GM18505 (cell line): ENCODE data around the gene AASS.

Source experiments
- ATAC-seq: cut with Tn5 transposase; IDR thresholded peaks from one replicate; pipeline ENCODE4 v1.9.1; 2021; ENCODE audit not compliant: unreplicated experiment
- POLR2A ChIP-seq: IDR thresholded peaks from 4 replicates; pipeline ENCODE4 v1.6.1; 2011; ENCODE audit warnings: borderline replicate concordance; ENCODE audit not compliant: insufficient read depth, insufficient read length; ENCODE audit errors: extremely low read depth

The AASS gene

GRCh38 chr7:122092964-122093797, 50.9 kb downstream of the AASS start:
- no peak for TF ChIP-seq POLR2A
- peak; percentile 97 for ATAC-seq

DNA sequence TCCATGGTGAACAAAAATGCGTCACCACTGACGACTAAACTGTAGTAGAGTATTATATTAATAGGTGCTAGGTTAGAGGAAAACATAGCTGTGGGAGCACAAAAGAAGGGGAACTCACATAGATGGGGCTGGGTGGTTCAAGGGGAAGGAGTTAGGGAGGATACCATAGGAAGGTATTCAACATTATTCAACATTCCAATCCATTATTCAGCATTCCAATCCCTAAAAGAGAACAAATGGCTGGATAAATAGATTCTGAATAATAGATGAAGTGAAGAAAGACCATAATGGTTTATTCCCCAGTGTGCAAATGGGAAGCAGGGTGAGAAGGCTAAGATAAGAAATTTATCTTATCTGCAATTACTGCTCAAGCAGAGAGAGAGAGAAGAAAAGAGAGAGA, 61.4 kb downstream of the AASS start:
- TF ChIP-seq POLR2A = no peak
- no peak for ATAC-seq

GRCh38 chr7:122082160-122082559, 61.9 kb downstream of the AASS start:
- no peak for TF ChIP-seq POLR2A
- ATAC-seq = no peak

DNA sequence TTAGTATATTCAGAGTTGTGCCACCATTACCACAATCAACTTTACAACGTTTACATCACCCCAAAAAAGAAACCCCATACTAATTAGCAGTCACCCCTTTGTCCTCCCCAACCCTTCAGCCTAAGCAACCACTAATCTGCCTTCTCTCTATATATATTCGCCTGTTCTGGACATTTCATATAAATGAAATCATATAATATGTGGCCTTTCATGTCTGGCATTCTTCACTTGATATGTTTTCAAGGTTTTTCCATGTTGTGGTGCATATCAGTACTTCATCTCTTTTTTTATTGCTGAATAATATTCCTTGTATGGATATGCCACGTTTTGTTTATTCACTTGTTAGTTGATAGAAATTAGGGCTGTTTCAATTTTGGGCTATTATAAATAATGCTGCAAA, 70.4 kb downstream of the AASS start:
- no peak for ATAC-seq
- TF ChIP-seq POLR2A = no peak

DNA sequence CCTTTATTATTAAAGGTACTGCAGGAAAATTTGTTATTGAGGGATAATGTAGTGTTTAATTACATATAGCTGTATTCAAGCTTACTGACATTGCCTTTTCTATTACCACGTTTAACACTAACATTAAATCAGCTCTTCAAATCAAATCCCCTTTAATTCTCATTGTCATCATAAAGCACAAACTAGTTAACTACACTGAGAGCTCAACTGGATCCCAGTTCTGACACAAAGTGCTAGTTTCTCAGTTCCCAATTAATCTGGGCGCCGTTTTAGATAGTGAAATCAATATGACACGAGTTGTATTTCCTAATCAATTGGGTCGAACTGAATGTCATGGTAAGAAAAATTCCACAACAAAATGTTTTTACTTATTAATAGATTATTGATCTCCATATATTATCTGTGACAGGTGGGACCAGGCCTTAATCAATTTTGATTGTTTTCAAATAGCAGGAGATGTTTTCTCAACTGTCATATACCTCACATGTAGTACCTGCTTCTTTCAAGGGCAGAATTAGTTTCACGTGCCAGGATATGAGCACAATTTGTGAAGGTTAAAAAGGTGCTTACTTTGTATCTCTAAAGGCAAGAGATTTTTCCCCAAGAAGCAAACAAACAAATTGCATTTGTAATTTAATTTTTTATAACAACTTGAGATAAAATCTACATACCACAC, 71.0 kb downstream of the AASS start:
- ATAC-seq = no peak
- TF ChIP-seq POLR2A = no peak

DNA sequence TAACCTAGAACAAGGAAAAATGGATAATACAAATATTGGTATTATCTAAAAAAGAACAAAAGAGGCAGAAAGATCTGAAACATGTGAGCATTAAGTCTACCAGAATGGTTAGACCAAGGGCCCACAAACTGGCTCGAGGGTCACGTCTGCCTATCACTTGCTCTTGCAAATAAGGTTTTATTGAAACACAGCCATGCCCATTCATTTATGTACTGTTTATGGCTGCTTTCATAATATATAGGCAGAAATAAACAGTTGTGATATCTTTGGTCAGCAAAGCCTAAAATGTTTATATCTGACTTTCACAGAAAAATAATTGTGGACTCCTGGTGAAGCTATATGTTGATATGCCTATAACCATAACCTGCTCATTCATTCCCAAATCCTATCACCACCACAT, 71.8 kb downstream of the AASS start:
- no peak for TF ChIP-seq POLR2A
- no peak for ATAC-seq

- TF ChIP-seq POLR2A = no peak
- no peak for ATAC-seq
Observed at GRCh38 chr7:122070834-122071233, 73.2 kb downstream of the AASS start.

DNA sequence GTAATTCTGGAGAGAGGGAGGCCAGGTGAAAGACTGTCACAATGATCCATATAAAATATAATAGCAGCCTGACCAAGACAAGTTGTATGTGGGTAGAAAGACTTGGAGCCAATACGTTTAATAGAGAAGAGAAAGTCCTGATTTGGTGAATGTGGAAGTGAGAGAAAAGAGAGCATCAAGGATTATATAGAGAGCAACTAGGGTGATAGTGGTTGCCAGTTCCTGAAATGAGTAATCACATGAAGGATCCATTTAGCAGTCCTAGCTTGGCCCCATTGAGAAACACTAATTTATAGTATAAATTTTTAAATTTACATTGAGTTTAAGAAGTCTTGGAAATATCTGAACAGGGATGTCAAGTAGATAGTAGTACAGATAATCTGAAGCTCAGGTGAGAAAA, 74.0 kb downstream of the AASS start:
- no peak for ATAC-seq
- no peak for TF ChIP-seq POLR2A

GRCh38 chr7:122068999-122069398, 75.0 kb downstream of the AASS start:
- TF ChIP-seq POLR2A = no peak
- ATAC-seq = no peak

DNA sequence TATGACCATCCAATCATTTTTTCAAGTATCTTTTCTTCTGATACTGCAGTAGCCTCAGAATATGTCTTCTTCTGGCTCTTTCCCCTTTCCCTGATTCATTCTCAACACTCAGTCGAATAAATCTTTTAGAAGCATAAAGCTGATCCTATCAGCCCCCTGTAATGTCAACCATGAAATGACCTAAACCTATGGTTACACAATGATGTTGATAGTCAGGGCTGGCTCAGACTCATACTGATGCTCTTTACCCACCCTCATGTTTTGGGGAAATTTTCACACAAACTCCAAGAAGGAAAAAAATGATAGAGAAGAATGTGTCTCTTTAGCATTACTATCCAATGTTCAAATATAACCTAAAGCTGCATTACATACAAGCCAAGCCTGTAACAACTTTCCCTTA, 76.0 kb downstream of the AASS start:
- no peak for ATAC-seq
- no peak for TF ChIP-seq POLR2A

DNA sequence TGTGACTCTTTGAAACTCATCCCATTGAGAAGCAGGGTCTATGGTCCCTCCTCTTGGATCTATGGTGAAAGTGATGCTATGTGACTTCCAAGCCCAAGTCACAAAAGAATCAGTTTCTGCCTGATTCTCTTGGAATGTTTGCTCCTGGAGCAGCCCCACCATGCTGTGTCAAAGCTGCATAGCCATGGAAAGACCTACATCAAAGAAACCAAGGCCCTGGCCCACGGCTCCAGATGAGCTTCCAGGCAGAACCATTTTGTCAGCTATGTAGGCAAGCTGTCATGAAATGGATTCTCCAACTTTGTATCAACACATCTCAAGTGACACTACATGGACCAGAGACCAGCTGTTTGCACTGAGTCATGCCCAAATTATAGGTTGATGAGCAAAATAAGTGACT, 77.0 kb downstream of the AASS start:
- TF ChIP-seq POLR2A = no peak
- ATAC-seq = no peak

DNA sequence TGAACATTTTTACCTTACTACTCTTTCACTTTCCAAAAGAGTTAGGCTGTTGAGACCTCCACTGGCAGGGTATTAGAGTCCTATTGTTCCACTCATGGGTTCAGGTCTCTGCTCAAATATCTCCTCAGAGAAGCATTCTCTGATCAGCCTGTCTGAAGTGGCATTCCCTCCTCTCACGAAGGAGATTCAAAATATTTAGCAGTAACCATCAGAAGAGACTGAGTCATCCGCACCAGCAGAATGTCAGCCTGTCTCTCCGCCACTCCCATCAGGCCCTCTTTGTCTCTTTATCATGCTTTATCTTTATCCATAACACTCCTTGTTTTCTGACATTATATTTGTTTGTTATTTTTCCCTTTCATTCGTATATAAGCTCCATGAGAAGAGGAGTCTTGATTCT, 79.1 kb downstream of the AASS start:
- TF ChIP-seq POLR2A = no peak
- no peak for ATAC-seq

DNA sequence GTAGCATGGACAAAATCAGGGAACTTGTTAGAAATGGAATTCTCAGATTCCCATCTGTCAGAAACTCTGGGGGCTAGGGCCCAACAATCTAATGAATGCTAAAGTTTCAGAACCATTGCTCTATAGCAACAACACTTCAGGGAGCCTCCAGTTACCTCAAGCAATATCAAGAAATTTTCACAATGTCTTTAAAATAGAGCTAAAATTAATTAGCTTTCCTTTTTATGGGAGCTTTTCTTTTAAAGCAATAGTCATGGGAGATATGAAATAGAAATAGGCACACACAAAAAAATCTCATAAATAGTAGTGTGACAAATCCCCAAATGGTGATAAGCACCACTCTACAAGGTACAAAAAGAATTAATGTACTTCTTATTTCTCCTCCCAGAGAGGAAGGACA, 80.9 kb downstream of the AASS start:
- TF ChIP-seq POLR2A = no peak
- ATAC-seq = no peak

GRCh38 chr7:122059542-122059941, 84.5 kb downstream of the AASS start:
- no peak for TF ChIP-seq POLR2A
- ATAC-seq = no peak

DNA sequence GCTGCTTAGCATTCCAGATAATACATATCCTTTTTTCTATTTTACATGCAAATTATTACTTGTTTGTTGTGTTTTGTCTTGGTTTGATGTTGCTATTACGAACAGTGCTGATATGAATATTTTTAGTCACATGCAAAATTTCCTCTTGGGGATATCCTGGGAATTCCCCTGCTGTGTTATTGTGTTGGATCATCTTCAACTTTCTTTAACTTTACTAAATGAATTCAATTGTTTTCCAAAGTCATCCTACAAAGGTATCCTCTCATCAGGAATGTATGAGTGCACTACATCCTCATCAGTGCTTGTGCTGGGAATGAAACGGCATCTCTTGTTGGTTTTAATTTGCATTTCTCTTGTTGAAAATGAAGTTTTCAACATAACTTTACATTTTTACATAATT, 87.1 kb downstream of the AASS start:
- no peak for TF ChIP-seq POLR2A
- ATAC-seq = no peak

- no peak for TF ChIP-seq POLR2A
- ATAC-seq = no peak
Observed at GRCh38 chr7:122055073-122055472, 89.0 kb downstream of the AASS start.
